ENCODE measurements around the gene EXOSC10.

DNA sequence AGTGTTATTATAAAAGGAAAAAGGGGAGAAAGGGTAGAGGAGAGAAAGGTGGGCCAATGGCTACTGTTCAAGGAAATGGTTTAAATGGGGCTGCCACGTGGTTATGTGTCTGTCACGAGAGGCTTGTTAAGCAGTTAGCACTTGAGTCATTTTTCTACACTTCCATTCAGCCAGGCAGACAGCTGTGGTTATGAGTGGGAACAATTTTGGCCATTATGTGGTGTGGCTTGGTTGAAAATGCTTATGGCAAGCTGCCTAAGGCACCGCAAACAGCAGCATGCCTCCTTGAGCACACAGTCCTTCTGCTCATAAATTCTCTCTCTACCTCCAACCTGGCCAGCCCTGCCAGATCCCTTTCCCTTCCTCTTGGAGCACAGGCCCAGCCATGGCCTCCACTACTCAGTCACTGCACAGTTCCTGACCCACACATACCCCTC is 36.7 kb downstream of the EXOSC10 start:
- TF ChIP-seq EP300 (IDR thresholded peaks at IDR 0.05; ENCODE audit: borderline replicate concordance in 1 of 2, low read depth in 1 of 2, low read length in 1 of 2) (no peak), CTCF (IDR thresholded peaks at IDR 0.05) (no peak), YY1 (IDR thresholded peaks at IDR 0.05; ENCODE audit: low read depth) (no peak), ELF1 (IDR thresholded peaks at IDR 0.05) (no peak), NFIC (IDR thresholded peaks at IDR 0.05; ENCODE audit: borderline replicate concordance) (no peak), POLR2AphosphoS5 (IDR thresholded peaks at IDR 0.05; ENCODE audit: low read depth, low read length) (no peak), FOXM1 (IDR thresholded peaks at IDR 0.05; ENCODE audit: low read depth) (no peak), RAD21 (IDR thresholded peaks at IDR 0.05; ENCODE audit: low read length) (no peak)
